WTC11 (cell line): Measurements from ENCODE around the gene CHST6. TPM values are rescaled to one million over a fixed set of nuclear protein-coding genes. Genes with fewer than 3 reads are reported as not detected.

Experiments used
- ATAC-seq: fragments of 200-7000 bp; cut with Tn5 transposase; 2 replicates; pipeline ENCODE4 v1.10.0; 2021; ENCODE audit warnings: mild to moderate bottlenecking, moderate library complexity
- CTCF ChIA-PET: fragments of 300-600 bp; sonication (Branson Sonifier 250); formaldehyde crosslinking; loops from one replicate; lab custom pipeline; 2021; ENCODE audit warnings: antibody characterized with exemption; lab: Charles Lee
- POLR2A ChIA-PET: fragments of 350-600 bp; sonication (Branson Sonifier 250); formaldehyde crosslinking; loops from one replicate; lab custom pipeline; 2021; ENCODE audit warnings: antibody characterized with exemption; lab: Charles Lee
- DNase-seq: peaks from one replicate; pipeline ENCODE4 v3.0.0; 2021; ENCODE audit warnings: low spot score
- H3K27ac Mint-ChIP-seq: 2 replicates; pipeline ENCODE4 v1.8.0; 2021; ENCODE audit warnings: mixed read lengths
- H3K27me3 Mint-ChIP-seq: 2 replicates; pipeline ENCODE4 v1.8.0; 2021; ENCODE audit warnings: low read depth, mild to moderate bottlenecking, moderate library complexity, mixed read lengths
- H3K36me3 Mint-ChIP-seq: 2 replicates; pipeline ENCODE4 v1.8.0; 2021; ENCODE audit warnings: mixed read lengths
- H3K4me1 Mint-ChIP-seq: 2 replicates; pipeline ENCODE4 v1.8.0; 2022; ENCODE audit warnings: mixed read lengths
- H3K4me3 Mint-ChIP-seq: 2 replicates; pipeline ENCODE4 v1.8.0; 2021; ENCODE audit warnings: mild to moderate bottlenecking, moderate library complexity, mixed read lengths
- H3K9me3 Mint-ChIP-seq: 2 replicates; pipeline ENCODE4 v1.8.0; 2021; ENCODE audit warnings: mixed read lengths
- FOXK1 ChIP-seq: sonication (generic); formaldehyde crosslinking; IDR thresholded peaks from 2 replicates; pipeline ENCODE4 v1.8.0; 2022; ENCODE audit warnings: mild to moderate bottlenecking, moderate library complexity, missing genetic modification reagents
- FOXP1 ChIP-seq: sonication (generic); formaldehyde crosslinking; IDR thresholded peaks from 2 replicates; pipeline ENCODE4 v1.8.0; 2022; ENCODE audit warnings: missing genetic modification reagents, mild to moderate bottlenecking, moderate library complexity, borderline replicate concordance
- GABPB1 ChIP-seq: sonication (generic); formaldehyde crosslinking; IDR thresholded peaks from 2 replicates; pipeline ENCODE4 v1.8.1; 2023; ENCODE audit warnings: mild to moderate bottlenecking, missing genetic modification reagents
- HMGA2 ChIP-seq: fragments of 250-450 bp; sonication (Bioruptor Pico); IDR thresholded peaks from 2 replicates; pipeline ENCODE4 v1.4.0; 2021; ENCODE audit warnings: mild to moderate bottlenecking, moderate library complexity
- KAT7 ChIP-seq: sonication (generic); formaldehyde crosslinking; IDR thresholded peaks from 2 replicates; pipeline ENCODE4 v1.8.1; 2023; ENCODE audit warnings: missing genetic modification reagents, mild to moderate bottlenecking, borderline replicate concordance
- MXD4 ChIP-seq: fragments of 250-450 bp; sonication (Bioruptor Pico); IDR thresholded peaks from 2 replicates; pipeline ENCODE4 v1.8.0; 2021; ENCODE audit warnings: mild to moderate bottlenecking, moderate library complexity, borderline replicate concordance
- NR1H2 ChIP-seq: sonication (generic); formaldehyde crosslinking; IDR thresholded peaks from 2 replicates; pipeline ENCODE4 v1.9.0; 2021; ENCODE audit warnings: mild to moderate bottlenecking, moderate library complexity, missing genetic modification reagents
- RELA ChIP-seq: sonication (generic); formaldehyde crosslinking; IDR thresholded peaks from 2 replicates; pipeline ENCODE4 v1.8.1; 2022; ENCODE audit warnings: missing genetic modification reagents, mild to moderate bottlenecking, borderline replicate concordance
- SMAD3 ChIP-seq: sonication (generic); formaldehyde crosslinking; IDR thresholded peaks from 2 replicates; pipeline ENCODE4 v1.8.0; 2022; ENCODE audit warnings: missing genetic modification reagents, mild to moderate bottlenecking, borderline replicate concordance
- TEAD1 ChIP-seq: sonication (generic); formaldehyde crosslinking; IDR thresholded peaks from 2 replicates; pipeline ENCODE4 v1.8.0; 2022; ENCODE audit warnings: mild to moderate bottlenecking, missing genetic modification reagents
- TEAD4 ChIP-seq: sonication (generic); formaldehyde crosslinking; IDR thresholded peaks from 2 replicates; pipeline ENCODE4 v1.8.0; 2022; ENCODE audit warnings: mild to moderate bottlenecking, missing genetic modification reagents
- ZNF423 ChIP-seq: fragments of 250-450 bp; sonication (Bioruptor Pico); IDR thresholded peaks from 2 replicates; pipeline ENCODE4 v2.1.2; 2022; ENCODE audit warnings: mild to moderate bottlenecking, moderate library complexity
- ZNF671 ChIP-seq: fragments of 250-450 bp; sonication (Bioruptor Pico); IDR thresholded peaks from 2 replicates; pipeline ENCODE4 v1.8.0; 2021; ENCODE audit warnings: mild to moderate bottlenecking
- total RNA-seq: library from RNA; stranded (reverse); gene quantifications from 3 replicates; pipeline ENCODE4 v1.2.3, GENCODE V29; 2021
- TF ChIP-seq, protein P1 (sequence below): sonication (generic); formaldehyde crosslinking; IDR thresholded peaks from 2 replicates; pipeline ENCODE4 v1.8.1; 2023; ENCODE audit warnings: mild to moderate bottlenecking, moderate library complexity, missing genetic modification reagents
- TF ChIP-seq, protein P2 (sequence below): fragments of 200-600 bp; IDR thresholded peaks from 2 replicates; pipeline ENCODE4 v1.8.0; 2022; ENCODE audit warnings: antibody characterized with exemption
- TF ChIP-seq, protein P3 (sequence below): fragments of 250-450 bp; sonication (Bioruptor Pico); IDR thresholded peaks from 2 replicates; pipeline ENCODE4 v1.9.0; 2021; ENCODE audit warnings: mild to moderate bottlenecking, borderline replicate concordance

Gene CHST6
- total RNA-seq, 1 experiment from 2014 or later: 20.2 TPM

DNA sequence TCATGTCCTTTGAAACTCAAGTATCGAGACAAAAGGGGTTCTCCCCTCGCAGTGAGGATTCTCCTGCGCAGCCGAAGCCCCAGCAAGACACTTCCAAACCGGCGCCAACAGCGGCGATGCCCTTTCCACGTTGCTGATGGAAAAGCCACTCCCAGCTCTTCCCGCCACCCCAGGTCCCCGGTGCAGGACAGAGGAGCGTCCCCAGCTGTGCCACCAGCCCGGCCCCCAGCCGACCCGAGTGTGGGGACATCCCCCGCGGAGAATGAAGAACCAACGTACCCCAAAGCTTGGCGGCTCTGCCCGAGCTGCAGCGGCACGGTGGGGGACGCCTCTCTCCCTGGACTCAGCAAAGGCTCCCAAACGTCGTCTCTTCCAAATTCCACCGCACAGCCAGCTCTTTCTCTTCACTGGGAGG lies 573 bp downstream of the CHST6 start:
- Mint-ChIP-seq H3K4me1 (peaks cover 19% of the 10 kb centered on the region), H3K27me3 (peaks cover 13% of the 10 kb centered on the region), H3K9me3 (no peaks in the 10 kb centered on the region), H3K36me3 (no peaks in the 10 kb centered on the region), H3K4me3 (peak overlapping the region; percentile 93), H3K27ac (0 out of 2 replicates have a peak overlapping the region, but pooled peaks have one; percentile 76)
- DNase-seq: peak; percentile 34
- TF ChIP-seq FOXK1 (CRISPR knock-in tag) (0 out of 2 replicates have a peak, but pooled peaks have one; percentile 8), ZNF423 (CRISPR knock-in tag) (no peak), SMAD3 (CRISPR knock-in tag) (0 out of 2 replicates have a peak, but pooled peaks have one; percentile 21), FOXP1 (CRISPR knock-in tag) (0 out of 2 replicates have a peak, but pooled peaks have one; percentile 47), RELA (CRISPR knock-in tag) (0 out of 2 replicates have a peak, but pooled peaks have one; percentile 8), GABPB1 (CRISPR knock-in tag) (no peak)
- TF ChIP-seq, protein P1, sequence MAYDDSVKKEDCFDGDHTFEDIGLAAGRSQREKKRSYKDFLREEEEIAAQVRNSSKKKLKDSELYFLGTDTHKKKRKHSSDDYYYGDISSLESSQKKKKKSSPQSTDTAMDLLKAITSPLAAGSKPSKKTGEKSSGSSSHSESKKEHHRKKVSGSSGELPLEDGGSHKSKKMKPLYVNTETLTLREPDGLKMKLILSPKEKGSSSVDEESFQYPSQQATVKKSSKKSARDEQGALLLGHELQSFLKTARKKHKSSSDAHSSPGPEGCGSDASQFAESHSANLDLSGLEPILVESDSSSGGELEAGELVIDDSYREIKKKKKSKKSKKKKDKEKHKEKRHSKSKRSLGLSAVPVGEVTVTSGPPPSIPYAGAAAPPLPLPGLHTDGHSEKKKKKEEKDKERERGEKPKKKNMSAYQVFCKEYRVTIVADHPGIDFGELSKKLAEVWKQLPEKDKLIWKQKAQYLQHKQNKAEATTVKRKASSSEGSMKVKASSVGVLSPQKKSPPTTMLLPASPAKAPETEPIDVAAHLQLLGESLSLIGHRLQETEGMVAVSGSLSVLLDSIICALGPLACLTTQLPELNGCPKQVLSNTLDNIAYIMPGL (CRISPR knock-in tag): no peak
- TF ChIP-seq, protein P2, sequence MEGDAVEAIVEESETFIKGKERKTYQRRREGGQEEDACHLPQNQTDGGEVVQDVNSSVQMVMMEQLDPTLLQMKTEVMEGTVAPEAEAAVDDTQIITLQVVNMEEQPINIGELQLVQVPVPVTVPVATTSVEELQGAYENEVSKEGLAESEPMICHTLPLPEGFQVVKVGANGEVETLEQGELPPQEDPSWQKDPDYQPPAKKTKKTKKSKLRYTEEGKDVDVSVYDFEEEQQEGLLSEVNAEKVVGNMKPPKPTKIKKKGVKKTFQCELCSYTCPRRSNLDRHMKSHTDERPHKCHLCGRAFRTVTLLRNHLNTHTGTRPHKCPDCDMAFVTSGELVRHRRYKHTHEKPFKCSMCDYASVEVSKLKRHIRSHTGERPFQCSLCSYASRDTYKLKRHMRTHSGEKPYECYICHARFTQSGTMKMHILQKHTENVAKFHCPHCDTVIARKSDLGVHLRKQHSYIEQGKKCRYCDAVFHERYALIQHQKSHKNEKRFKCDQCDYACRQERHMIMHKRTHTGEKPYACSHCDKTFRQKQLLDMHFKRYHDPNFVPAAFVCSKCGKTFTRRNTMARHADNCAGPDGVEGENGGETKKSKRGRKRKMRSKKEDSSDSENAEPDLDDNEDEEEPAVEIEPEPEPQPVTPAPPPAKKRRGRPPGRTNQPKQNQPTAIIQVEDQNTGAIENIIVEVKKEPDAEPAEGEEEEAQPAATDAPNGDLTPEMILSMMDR: no peak
- ChIA-PET POLR2A (interaction anchor here (1.0 to 2.1 kb wide), 9 partner anchors 13 to 153 kb away, joined by 3 to 24 read pairs (median 5); partner anchors contain the start of genes CFDP1, GABARAPL2, KARS1 and TERF2IP), CTCF (interaction anchor here (0.6 to 4.8 kb wide), 15 partner anchors 19 to 384 kb away, joined by 3 to 91 read pairs (median 4); partner anchors contain the start of genes CHST5 and TMEM170A)
- peak; percentile 23 for ATAC-seq

DNA sequence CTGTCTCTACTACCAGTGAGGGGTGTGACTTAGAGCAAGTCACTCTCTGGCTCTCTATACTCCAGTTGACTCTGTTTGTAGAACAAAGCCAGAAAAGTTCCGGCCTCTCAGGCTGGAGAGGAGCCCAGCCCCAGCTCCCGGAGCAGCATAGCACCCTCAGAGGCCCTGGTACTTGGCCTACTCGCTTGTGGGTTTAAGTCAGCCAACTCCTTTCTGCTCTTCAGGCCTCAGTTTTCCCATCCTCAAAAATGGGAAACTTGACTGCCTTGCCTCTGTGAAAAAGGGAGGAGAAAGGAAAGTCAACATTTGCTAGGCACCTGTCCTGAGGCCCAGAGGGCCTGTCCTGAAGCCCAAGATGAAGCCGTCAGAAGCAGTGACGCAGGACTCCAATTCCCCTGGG lies 1.1 kb downstream of the CHST6 start:
- peak; percentile 1; the same call in 1 of the 2 replicates for ATAC-seq
- Mint-ChIP-seq H3K27ac (no peak overlapping the region), H3K27me3 (peaks cover 13% of the 10 kb centered on the region), H3K4me3 (peak overlapping the region; percentile 93), H3K9me3 (no peaks in the 10 kb centered on the region), H3K36me3 (no peaks in the 10 kb centered on the region), H3K4me1 (peaks cover 19% of the 10 kb centered on the region)
- DNase-seq: no peak
- POLR2A ChIA-PET: interaction anchor here (1.5 to 2.1 kb wide), 3 partner anchors 23 to 72 kb away, joined by 5 to 24 read pairs (median 7); partner anchors contain the start of genes GABARAPL2 and TMEM231
- TF ChIP-seq MXD4 (CRISPR knock-in tag): no peak
- TF ChIP-seq HMGA2 (CRISPR knock-in tag): no peak
- TF ChIP-seq NR1H2 (CRISPR knock-in tag): no peak
- TF ChIP-seq KAT7: no peak
- TF ChIP-seq, protein P3, sequence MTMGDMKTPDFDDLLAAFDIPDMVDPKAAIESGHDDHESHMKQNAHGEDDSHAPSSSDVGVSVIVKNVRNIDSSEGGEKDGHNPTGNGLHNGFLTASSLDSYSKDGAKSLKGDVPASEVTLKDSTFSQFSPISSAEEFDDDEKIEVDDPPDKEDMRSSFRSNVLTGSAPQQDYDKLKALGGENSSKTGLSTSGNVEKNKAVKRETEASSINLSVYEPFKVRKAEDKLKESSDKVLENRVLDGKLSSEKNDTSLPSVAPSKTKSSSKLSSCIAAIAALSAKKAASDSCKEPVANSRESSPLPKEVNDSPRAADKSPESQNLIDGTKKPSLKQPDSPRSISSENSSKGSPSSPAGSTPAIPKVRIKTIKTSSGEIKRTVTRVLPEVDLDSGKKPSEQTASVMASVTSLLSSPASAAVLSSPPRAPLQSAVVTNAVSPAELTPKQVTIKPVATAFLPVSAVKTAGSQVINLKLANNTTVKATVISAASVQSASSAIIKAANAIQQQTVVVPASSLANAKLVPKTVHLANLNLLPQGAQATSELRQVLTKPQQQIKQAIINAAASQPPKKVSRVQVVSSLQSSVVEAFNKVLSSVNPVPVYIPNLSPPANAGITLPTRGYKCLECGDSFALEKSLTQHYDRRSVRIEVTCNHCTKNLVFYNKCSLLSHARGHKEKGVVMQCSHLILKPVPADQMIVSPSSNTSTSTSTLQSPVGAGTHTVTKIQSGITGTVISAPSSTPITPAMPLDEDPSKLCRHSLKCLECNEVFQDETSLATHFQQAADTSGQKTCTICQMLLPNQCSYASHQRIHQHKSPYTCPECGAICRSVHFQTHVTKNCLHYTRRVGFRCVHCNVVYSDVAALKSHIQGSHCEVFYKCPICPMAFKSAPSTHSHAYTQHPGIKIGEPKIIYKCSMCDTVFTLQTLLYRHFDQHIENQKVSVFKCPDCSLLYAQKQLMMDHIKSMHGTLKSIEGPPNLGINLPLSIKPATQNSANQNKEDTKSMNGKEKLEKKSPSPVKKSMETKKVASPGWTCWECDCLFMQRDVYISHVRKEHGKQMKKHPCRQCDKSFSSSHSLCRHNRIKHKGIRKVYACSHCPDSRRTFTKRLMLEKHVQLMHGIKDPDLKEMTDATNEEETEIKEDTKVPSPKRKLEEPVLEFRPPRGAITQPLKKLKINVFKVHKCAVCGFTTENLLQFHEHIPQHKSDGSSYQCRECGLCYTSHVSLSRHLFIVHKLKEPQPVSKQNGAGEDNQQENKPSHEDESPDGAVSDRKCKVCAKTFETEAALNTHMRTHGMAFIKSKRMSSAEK (CRISPR knock-in tag): no peak
- TF ChIP-seq TEAD4: no peak
- TF ChIP-seq TEAD1 (CRISPR knock-in tag): no peak
- no peak for TF ChIP-seq ZNF671 (CRISPR knock-in tag)
- CTCF ChIA-PET: interaction anchor here (0.7 to 4.8 kb wide), 9 partner anchors 18 to 56 kb away, joined by 3 to 91 read pairs (median 7); partner anchors contain the start of genes CHST5 and TMEM170A
